Loucy (cell line): ENCODE data around the gene OSCAR.
"Not testable (repeated sequence)": the region's sequence is repeated elsewhere in the genome, so short reads cannot be mapped to it uniquely, and the experiment has no call there.

Experiments used
- EZH2phosphoT487 ChIP-seq: fragments of 200-600 bp; IDR thresholded peaks from 2 replicates; pipeline ENCODE4 v1.6.1; 2018; ENCODE audit warnings: antibody characterized with exemption, mild to moderate bottlenecking, moderate library complexity, borderline replicate concordance
- TF ChIP-seq, protein P1 (sequence below): fragments of 200-600 bp; sonication (generic); conservative IDR thresholded peaks from 2 replicates; pipeline ENCODE4 v1.5.1; 2014; ENCODE audit warnings: mild to moderate bottlenecking, antibody characterized with exemption, low read length

GRCh38 chr19:54099903-54100255, 724 bp downstream of the OSCAR start:
- TF ChIP-seq, protein P1, sequence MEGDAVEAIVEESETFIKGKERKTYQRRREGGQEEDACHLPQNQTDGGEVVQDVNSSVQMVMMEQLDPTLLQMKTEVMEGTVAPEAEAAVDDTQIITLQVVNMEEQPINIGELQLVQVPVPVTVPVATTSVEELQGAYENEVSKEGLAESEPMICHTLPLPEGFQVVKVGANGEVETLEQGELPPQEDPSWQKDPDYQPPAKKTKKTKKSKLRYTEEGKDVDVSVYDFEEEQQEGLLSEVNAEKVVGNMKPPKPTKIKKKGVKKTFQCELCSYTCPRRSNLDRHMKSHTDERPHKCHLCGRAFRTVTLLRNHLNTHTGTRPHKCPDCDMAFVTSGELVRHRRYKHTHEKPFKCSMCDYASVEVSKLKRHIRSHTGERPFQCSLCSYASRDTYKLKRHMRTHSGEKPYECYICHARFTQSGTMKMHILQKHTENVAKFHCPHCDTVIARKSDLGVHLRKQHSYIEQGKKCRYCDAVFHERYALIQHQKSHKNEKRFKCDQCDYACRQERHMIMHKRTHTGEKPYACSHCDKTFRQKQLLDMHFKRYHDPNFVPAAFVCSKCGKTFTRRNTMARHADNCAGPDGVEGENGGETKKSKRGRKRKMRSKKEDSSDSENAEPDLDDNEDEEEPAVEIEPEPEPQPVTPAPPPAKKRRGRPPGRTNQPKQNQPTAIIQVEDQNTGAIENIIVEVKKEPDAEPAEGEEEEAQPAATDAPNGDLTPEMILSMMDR = not testable (repeated sequence)
- TF ChIP-seq EZH2phosphoT487 = not testable (repeated sequence)
